ENCODE data around the gene MDFIC.
A peak's percentile ranks its signal among the peaks of the same experiment; 100 is the strongest.
"Not testable (repeated sequence)": the region's sequence is repeated elsewhere in the genome, so short reads cannot be mapped to it uniquely, and the experiment has no call there.

MDFIC gene
- total RNA-seq = 106 to 142 reads per million in 2 donors

- DNase-seq = peak; percentile 27 to 78 (median 55)
These were observed at the start of gene MDFIC for GRCh38 chr7:114922026-114922651. MDFIC (plus strand) TSS chr7:114922094; CDS start chr7:114923034, 940 bp downstream.

- DNase-seq = no peak
These were observed 47.7 kb upstream of the MDFIC start for GRCh38 chr7:114874170-114874569.

DNA sequence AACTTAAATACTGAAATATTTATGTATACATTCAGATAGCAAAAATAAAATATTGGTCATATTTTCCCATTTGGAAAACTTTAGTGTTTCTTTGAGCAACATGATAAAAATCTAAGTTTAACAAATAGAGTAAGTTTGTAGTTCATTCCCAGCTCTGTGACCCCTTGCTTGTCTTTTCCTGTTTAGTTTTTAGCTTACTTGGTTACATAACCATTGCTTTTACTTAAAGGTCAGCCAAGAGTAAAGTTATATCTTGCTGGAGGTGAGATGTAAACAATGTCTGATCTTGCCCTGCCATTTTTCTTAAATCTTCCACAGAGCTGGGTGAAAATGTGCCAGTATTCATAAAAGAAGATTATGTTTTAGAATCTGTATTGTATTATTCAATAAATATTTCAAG lies 46.7 kb upstream of the MDFIC start:
- no peak for DNase-seq

- no peak for DNase-seq
These were observed 42.3 kb upstream of the MDFIC start for GRCh38 chr7:114879554-114879953.

GRCh38 chr7:114885836-114886235 lies 36.1 kb upstream of the MDFIC start:
- no peak for DNase-seq

- DNase-seq = no peak
These were observed 35.7 kb upstream of the MDFIC start for GRCh38 chr7:114886241-114886640.

DNA sequence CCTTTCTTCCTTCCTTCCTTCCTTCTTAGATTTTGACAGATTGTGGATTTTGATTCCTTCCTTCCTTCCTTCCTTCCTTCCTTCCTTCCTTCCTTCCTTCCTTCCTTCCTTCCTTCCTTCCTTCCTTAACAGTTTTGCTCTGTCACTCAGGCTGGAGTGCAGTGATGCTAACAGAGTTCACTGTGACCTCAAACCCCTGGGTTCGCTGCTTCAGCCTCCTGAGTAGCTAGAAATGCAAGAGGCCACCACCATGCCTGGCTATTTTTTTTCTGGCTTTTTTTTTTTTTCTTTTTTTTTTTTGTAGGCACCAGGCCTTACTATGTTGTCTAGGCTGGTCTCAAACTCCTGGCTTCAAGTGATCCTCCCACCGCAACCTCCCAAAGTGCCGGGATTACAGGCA lies 32.8 kb upstream of the MDFIC start:
- not testable (repeated sequence) for DNase-seq

DNA sequence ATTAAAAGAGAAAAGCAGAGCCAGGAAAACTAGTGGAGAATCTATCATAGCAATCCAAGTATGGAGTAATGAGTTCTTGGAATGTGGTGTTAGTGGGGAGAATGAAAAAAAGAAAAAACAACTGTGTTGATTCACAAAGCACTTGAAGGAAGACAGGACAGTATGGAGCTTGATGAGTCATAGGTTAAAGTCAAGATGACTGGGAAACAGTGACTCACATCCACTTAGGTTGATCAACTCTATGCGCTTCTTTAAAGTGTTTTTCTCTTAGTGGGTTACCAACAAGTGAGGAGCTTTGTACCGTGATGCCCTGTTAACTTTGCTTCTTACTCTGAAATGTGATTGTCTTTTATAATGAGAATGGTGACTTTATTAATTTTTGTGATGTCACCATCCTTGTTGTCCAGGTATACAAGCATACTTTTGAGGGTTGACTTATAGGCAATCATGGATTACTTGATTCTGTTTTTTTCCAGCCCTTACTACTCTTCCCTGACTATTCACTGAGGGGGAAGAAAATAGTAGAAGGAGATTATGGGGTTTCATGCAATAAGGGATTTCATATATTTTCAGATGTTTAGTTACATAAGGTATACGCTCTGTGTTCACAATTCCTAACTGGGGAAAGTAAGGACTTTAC lies 32.1 kb upstream of the MDFIC start:
- DNase-seq = peak in 1 of 5 experiments; percentile 74

DNA sequence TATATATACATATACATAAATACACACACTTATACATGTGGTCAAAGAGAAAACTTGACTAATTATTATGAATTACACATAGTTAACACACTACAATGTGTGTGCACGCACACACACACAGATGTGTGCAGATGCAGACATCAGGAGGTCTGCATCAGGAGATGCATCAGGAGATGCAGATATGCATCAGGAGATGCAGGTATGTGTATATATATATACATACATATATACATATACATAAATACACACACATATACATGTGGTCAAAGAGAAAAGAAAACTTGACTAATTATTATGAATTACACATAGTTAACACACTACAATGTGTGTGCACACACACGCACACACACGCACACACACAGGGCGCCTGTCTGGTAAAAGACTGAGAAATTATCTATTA lies 31.3 kb upstream of the MDFIC start:
- DNase-seq = no peak

GRCh38 chr7:114900127-114900526 lies 21.8 kb upstream of the MDFIC start:
- DNase-seq = no peak

- DNase-seq = no peak
These were observed 20.1 kb upstream of the MDFIC start for GRCh38 chr7:114901771-114902170.

DNA sequence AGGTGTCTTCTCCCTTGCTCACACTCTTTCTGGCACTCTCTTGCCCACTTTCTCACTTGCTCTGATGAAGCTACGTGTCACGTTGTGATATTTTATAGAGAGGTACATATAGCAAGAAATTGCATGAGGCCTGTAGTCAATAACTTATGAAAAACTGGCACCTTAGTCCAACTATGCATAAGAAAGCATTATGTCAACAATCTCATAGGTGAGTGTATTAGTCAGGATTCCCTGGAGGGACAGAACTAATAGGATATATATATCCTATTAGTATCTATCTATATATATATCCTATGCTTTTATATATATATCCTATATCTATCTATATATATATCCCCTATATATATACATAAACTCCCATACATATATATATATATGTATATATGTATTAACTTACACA lies 18.8 kb upstream of the MDFIC start:
- DNase-seq = no peak

- no peak for DNase-seq
These were observed 11.1 kb upstream of the MDFIC start for GRCh38 chr7:114910787-114911186.

- no peak for DNase-seq
These were observed 10.5 kb upstream of the MDFIC start for GRCh38 chr7:114911411-114911810.

DNA sequence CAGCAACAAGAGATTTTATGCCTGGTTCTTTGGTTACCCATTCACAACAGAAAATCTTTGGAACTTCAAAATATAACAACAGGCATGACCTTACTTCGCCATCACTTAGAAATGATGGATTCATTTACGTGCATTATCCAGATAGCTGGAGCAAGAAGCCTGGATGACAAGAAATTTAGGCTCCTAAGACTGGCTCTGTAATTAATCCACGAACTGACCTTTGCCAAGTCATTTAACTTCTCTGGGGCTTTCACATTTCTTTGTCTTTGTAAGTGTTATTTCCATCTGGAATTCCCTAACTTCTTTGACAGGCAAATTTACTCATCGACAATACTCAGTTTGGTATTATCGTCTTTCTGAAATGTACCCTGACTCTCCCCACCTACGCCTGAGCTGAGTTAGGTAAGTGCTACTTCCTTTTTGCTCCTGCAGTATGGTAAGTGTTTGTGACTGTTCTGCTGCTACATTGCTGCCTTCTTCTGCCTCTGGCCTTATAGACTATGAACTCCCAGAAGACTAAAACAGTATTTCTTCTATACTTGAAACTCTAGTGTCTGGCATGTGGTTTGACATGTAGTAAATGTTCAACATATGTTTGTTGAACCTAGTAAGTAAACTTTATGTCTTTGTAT lies 5.5 kb upstream of the MDFIC start:
- peak in 2 of 5 experiments; percentile 16 to 59 for DNase-seq

GRCh38 chr7:114917211-114917839 lies 4.6 kb upstream of the MDFIC start:
- DNase-seq = no peak

DNA sequence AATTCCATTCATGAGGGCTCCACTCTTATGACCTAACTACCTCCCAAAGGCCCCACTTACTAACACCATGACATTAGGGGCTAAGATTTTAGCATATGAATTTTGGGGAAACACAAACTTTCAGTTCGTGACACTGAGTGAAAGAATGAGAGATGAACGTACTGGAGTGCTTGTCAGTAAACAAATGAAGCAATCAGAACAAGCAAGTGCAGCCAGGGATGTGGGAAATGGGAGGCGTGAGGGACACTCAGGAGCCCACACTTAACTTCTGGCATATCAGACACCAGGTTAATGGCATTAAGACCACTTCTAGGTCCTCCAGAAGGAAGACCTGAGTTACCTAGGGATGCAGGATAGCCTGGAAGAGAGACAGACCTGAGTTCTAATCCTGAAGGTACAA lies 2.3 kb upstream of the MDFIC start:
- no peak for DNase-seq

- DNase-seq = peak in 3 of 5 experiments; percentile 46 to 92 (median 51)
These were observed 266 bp upstream of the MDFIC start for GRCh38 chr7:114921631-114922025.

DNA sequence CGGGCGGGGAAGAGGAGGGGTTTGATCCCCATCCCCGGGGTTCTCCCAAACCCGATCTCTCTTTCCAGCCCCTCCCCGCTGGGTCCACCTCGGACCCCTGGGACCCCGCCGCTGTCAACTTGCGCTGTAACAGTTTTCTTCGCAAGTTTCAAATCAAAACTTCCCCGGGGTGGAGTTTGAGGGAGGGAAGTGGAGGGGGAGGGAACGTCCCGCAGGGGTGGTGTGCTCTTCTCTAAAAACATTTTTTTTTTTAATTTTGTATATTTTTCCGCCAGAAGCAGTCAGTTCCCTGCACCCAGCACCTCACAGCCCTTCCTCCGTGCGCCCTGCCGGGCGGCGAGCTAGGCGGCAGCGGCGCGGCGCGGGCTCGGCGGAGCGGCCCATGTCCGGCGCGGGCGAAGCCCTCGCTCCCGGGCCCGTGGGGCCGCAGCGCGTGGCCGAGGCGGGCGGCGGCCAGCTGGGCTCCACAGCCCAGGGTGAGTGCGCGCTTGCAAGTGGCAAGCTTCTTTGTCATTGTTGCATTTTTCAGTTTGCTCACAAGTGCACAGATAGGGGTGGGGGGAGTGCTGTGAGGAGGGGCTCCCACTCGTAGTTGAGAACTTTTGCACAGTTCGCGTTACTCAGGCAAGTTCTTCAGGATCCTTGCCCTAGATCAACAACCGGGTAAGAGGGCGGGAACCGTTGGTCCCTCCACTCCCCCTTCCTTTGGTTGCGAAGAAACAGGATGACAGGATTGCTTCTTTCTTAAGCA lies 933 bp downstream of the MDFIC start:
- DNase-seq = peak; percentile 19 to 84 (median 38)

DNA sequence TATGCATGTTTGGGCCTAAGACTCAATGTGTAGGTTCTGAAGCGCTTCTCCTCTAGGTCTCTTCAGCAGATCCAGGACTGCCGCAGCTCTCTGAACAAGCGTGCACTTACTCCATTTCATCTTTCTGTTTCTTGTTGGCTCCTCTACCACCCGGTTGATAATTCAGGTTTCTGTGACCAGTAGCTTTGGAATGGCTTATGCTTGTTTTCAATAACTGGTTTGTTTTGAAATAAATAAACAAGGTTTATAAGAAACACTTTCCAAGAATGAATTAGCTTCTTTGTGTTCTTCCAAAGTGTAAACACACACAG lies 1.5 kb downstream of the MDFIC start:
- no peak for DNase-seq

- DNase-seq = peak in 1 of 5 experiments; percentile 39
These were observed 2.3 kb downstream of the MDFIC start for GRCh38 chr7:114924038-114924712.

GRCh38 chr7:114925434-114925833 lies 3.5 kb downstream of the MDFIC start:
- DNase-seq = no peak

Measured in T-helper 2 cell (primary cell).